Measurements from ENCODE around the gene DISP2. TPM values are rescaled to one million over a fixed set of nuclear protein-coding genes. Genes with fewer than 3 reads are reported as not detected.

DISP2 gene
- total RNA-seq, 1 experiment from 2014 or later, result 1.3 TPM

GRCh38 chr15:40379374-40379773, 21.4 kb downstream of the DISP2 start:
- H3K4me2 ChIP-seq (ENCODE audit: insufficient read depth, insufficient read length, low read length), result no peak overlapping the region
- no peak overlapping the region for H3K27ac ChIP-seq (ENCODE audit: insufficient read length, low read depth, low read length)

More at GRCh38 chr15:40379374-40379773, 21.4 kb downstream of the DISP2 start:
- no peaks in the 10 kb centered on the region for H3K27me3 ChIP-seq (ENCODE audit: insufficient read depth, low read length)
- no peaks in the 10 kb centered on the region for H3K9me3 ChIP-seq (ENCODE audit: control insufficient read depth, low read depth, low read length)
- H3K4me1 ChIP-seq (ENCODE audit: insufficient read depth, low read length), result peaks cover 4% of the 10 kb centered on the region
- no peak overlapping the region for H2BK15ac ChIP-seq (ENCODE audit: low read depth, low read length)
- no peak overlapping the region for H2BK12ac ChIP-seq (ENCODE audit: insufficient read length, low read depth, low read length)
- H3K9ac ChIP-seq (ENCODE audit: extremely low read depth, insufficient read length, low read length), result no peak overlapping the region
- H3K9me3 Mint-ChIP-seq, result no peaks in the 10 kb centered on the region
- no peak overlapping the region for H3K27ac Mint-ChIP-seq
- no peak overlapping the region for H2AFZ ChIP-seq (ENCODE audit: low read length)
- peaks cover 5% of the 10 kb centered on the region for H3K23me2 ChIP-seq (ENCODE audit: insufficient read length, low read depth, low read length, poor library complexity, severe bottlenecking)
- H4K91ac ChIP-seq (ENCODE audit: insufficient read length, low read depth, low read length), result no peak overlapping the region
- H3K79me1 ChIP-seq (ENCODE audit: insufficient read depth, low read depth, low read length, poor library complexity, severe bottlenecking), result peaks cover 2% of the 10 kb centered on the region
- H3K36me3 Mint-ChIP-seq (ENCODE audit: insufficient read depth in 1 of 3, low read depth in 3 of 3), result peaks cover 2 to 9% (median 8%) of the 10 kb centered on the region in 3 experiments
- TF ChIP-seq CTCF (conservative IDR thresholded peaks at IDR 0.05), result no peak
- H3K79me2 ChIP-seq (ENCODE audit: insufficient read depth, low read length), result peaks cover 6% of the 10 kb centered on the region; the same call in 1 of the 2 replicates
- H3K4me1 Mint-ChIP-seq, result peaks cover 12 to 18% of the 10 kb centered on the region in 2 experiments
- H4K20me1 ChIP-seq (ENCODE audit: control insufficient read depth, insufficient read depth, insufficient read length), result no peaks in the 10 kb centered on the region
- H3K4me3 Mint-ChIP-seq, result no peak overlapping the region
- H3T11ph ChIP-seq (ENCODE audit: low read length), result no peak overlapping the region
- H2BK120ac ChIP-seq (ENCODE audit: low read depth, low read length, poor library complexity, severe bottlenecking), result no peak overlapping the region
- H2AK5ac ChIP-seq (ENCODE audit: insufficient read length, low read length), result no peak overlapping the region
- no CpG with 5 or more reads among the region's 4 CpGs for WGBS (ENCODE audit: extremely low coverage, insufficient read length, low lambda C conversion rate)
- no peak for DNase-seq
- H3K14ac ChIP-seq (ENCODE audit: insufficient read depth, low read length), result no peak overlapping the region
- H3K4ac ChIP-seq (ENCODE audit: low read depth, low read length), result no peak overlapping the region
- no peak overlapping the region for H4K8ac ChIP-seq (replicated peaks; ENCODE audit: insufficient read length, low read depth, low read length)
- no peak overlapping the region for H2BK5ac ChIP-seq (ENCODE audit: insufficient read length, low read length)
- no peak overlapping the region for H3K23ac ChIP-seq (ENCODE audit: insufficient read length, low read depth, low read length)
- H4K5ac ChIP-seq (ENCODE audit: insufficient read length, low read depth, low read length), result no peak overlapping the region
- no peaks in the 10 kb centered on the region; the same call in 1 of the 2 replicates for H3K27me3 Mint-ChIP-seq (ENCODE audit: low read depth)
- H2BK20ac ChIP-seq (ENCODE audit: low read depth, low read length, poor library complexity, severe bottlenecking), result no peak overlapping the region
- H3K56ac ChIP-seq (ENCODE audit: insufficient read length, low read depth, low read length), result no peak overlapping the region
- H3K18ac ChIP-seq (ENCODE audit: insufficient read length, low read depth, low read length), result no peak overlapping the region
